GM12865 (cell line): ENCODE data around the gene ELL.

Source experiments
- DNase-seq: peaks from one replicate; pipeline ENCODE4 v3.0.0; 2010; ENCODE audit warnings: low read depth
- H3K4me3 ChIP-seq: 2 replicates; pipeline ENCODE4 v1.5.1; 2011; ENCODE audit warnings: mild to moderate bottlenecking, low read depth, low read length, control low read depth
- CTCF ChIP-seq: IDR thresholded peaks from 2 replicates; pipeline ENCODE4 v1.5.1; 2011; ENCODE audit warnings: low read length, control low read depth, low read depth, inconsistent platforms; ENCODE audit not compliant: insufficient read depth; ENCODE audit errors: missing control alignments

Gene ELL

GRCh38 chr19:18419699-18420460, 102.0 kb downstream of the ELL start:
- TF ChIP-seq CTCF: no peak
- peak overlapping the region; percentile 65 for H3K4me3 ChIP-seq
- peak; percentile 55 for DNase-seq

- DNase-seq: peak; percentile 85
- peak; percentile 34 for TF ChIP-seq CTCF
- H3K4me3 ChIP-seq: peak within 1 kb of the TSS; percentile 65
Observed at GRCh38 chr19:18419195-18419698, 102.6 kb downstream of the ELL start, which contains the start of gene SSBP4. TSS of gene SSBP4 (plus strand) at chr19:18419398. CDS start at chr19:18419649, 251 bp downstream.

GRCh38 chr19:18418483-18419194, 103.2 kb downstream of the ELL start:
- no peak for TF ChIP-seq CTCF
- DNase-seq: peak; percentile 19
- peak overlapping the region; percentile 34 for H3K4me3 ChIP-seq

- TF ChIP-seq CTCF: no peak
- DNase-seq: peak; percentile 8
- H3K4me3 ChIP-seq: peak overlapping the region; percentile 58; the same call in 1 of the 2 replicates
Observed at GRCh38 chr19:18418029-18418482, 103.8 kb downstream of the ELL start.

GRCh38 chr19:18417250-18418028, 104.4 kb downstream of the ELL start:
- peak; percentile 66 for DNase-seq
- TF ChIP-seq CTCF: no peak
- H3K4me3 ChIP-seq: peak overlapping the region; percentile 58

- no peak for TF ChIP-seq CTCF
- peak overlapping the region; percentile 58 for H3K4me3 ChIP-seq
- DNase-seq: peak; percentile 80
Observed at GRCh38 chr19:18416778-18417249, 105.1 kb downstream of the ELL start.
